Measurements from ENCODE around the gene FAM156A.

- TF ChIP-seq CTCF (conservative IDR thresholded peaks at IDR 0.05; ENCODE audit: low read depth in 2 of 2) = no peak
- TF ChIP-seq POLR2AphosphoS5 (IDR thresholded peaks at IDR 0.05; ENCODE audit: low read depth) = no peak
- no peak for TF ChIP-seq EZH2phosphoT487 (IDR thresholded peaks at IDR 0.05; ENCODE audit: unreplicated experiment)
- TF ChIP-seq EZH2 (IDR thresholded peaks at IDR 0.05; ENCODE audit: low read depth, unreplicated experiment) = no peak
Measured at GRCh38 chrX:53001958-53002357, 43.6 kb upstream of the FAM156A start.

Data from GM23338 (cell line).